H1 (cell line): ENCODE data around the gene TFF1. TPM values are rescaled to one million over a fixed set of nuclear protein-coding genes. Genes with fewer than 3 reads are reported as not detected.
A peak's percentile ranks its signal among the peaks of the same experiment; 100 is the strongest.

Source experiments
- CTCF ChIA-PET: fragments of 300-600 bp; sonication (Branson Sonifier 250); formaldehyde crosslinking; loops from one replicate; lab custom pipeline; 2021; ENCODE audit not compliant: partially characterized antibody; lab: Charles Lee
- POLR2A ChIA-PET: fragments of 300-600 bp; sonication (Branson Sonifier 250); formaldehyde crosslinking; loops from one replicate; lab custom pipeline; 2021; ENCODE audit warnings: inconsistent platforms; ENCODE audit not compliant: partially characterized antibody; lab: Charles Lee
- DNase-seq, 2 experiments: peaks; one replicate each; pipeline versions ENCODE4 v3.0.0 to v3.0.0-alpha.2; 2010 to 2022; ENCODE audit warnings: low spot score in 2 of 2, low read depth in 1 of 2, mixed read lengths in 1 of 2
- FAIRE-seq: peaks from 2 replicates; lab custom pipeline; 2011; peaks lifted over from hg19 to GRCh38; lab: Jason Lieb, UNC
- H2AFZ ChIP-seq: 2 replicates; pipeline ENCODE4 v1.8.1; 2012; ENCODE audit warnings: low read length, inconsistent platforms
- H2AK5ac ChIP-seq: 2 replicates; pipeline ENCODE4 v1.6.1; 2013; ENCODE audit warnings: low read depth, low read length
- H2BK120ac ChIP-seq: replicated peaks from 2 replicates; pipeline ENCODE3; 2013; ENCODE audit warnings: low read depth, low read length, inconsistent platforms
- H2BK12ac ChIP-seq: 2 replicates; pipeline ENCODE4 v1.6.1; 2013; ENCODE audit warnings: low read depth, low read length
- H2BK15ac ChIP-seq: 2 replicates; pipeline ENCODE4 v1.6.1; 2013; ENCODE audit warnings: low read length
- H2BK20ac ChIP-seq: 2 replicates; pipeline ENCODE4 v1.6.1; 2013; ENCODE audit warnings: low read length
- H2BK5ac ChIP-seq: 2 replicates; pipeline ENCODE4 v1.6.1; 2013; ENCODE audit warnings: low read depth, low read length
- H3K14ac ChIP-seq: 2 replicates; pipeline ENCODE4 v1.6.1; 2013; ENCODE audit warnings: inconsistent platforms; ENCODE audit not compliant: insufficient read length
- H3K18ac ChIP-seq: 2 replicates; pipeline ENCODE4 v1.6.1; 2013; ENCODE audit warnings: low read length; ENCODE audit errors: extremely low read depth
- H3K23ac ChIP-seq: 2 replicates; pipeline ENCODE4 v1.6.1; 2013; ENCODE audit warnings: inconsistent platforms; ENCODE audit not compliant: insufficient read length
- H3K23me2 ChIP-seq: 2 replicates; pipeline ENCODE4 v1.6.1; 2013; ENCODE audit warnings: low read depth, low read length
- H3K27ac ChIP-seq: 2 replicates; pipeline ENCODE4 v1.6.1; 2011; ENCODE audit warnings: low read depth, low read length, inconsistent platforms
- H3K27me3 ChIP-seq, 4 experiments: replicated peaks in 1 of 4; 1 replicate in 1 of 4; 2 replicates in 3 of 4; pipeline versions ENCODE4 v1.6.1 to v1.8.1; 2011 to 2013; ENCODE audit warnings: low read length in 3 of 4, mild to moderate bottlenecking in 3 of 4, inconsistent platforms in 2 of 4, mixed read lengths in 2 of 4, moderate library complexity in 1 of 4; ENCODE audit not compliant: control insufficient read depth in 3 of 4, insufficient read depth in 3 of 4; ENCODE audit errors: extremely low read depth in 1 of 4
- H3K36me3 ChIP-seq, 4 experiments: 2 replicates each; pipeline versions ENCODE4 v1.6.1 to v1.8.1; 2011 to 2013; ENCODE audit warnings: mild to moderate bottlenecking in 4 of 4, low read length in 3 of 4, moderate library complexity in 2 of 4, control low read depth in 1 of 4, inconsistent platforms in 1 of 4; ENCODE audit not compliant: insufficient read depth in 4 of 4, control insufficient read depth in 2 of 4
- H3K4ac ChIP-seq: replicated peaks from 2 replicates; pipeline ENCODE3; 2013; ENCODE audit warnings: low read length, low read depth, mixed read lengths, inconsistent platforms; ENCODE audit not compliant: insufficient read length
- H3K4me1 ChIP-seq, 4 experiments: replicated peaks in 1 of 4; 1 replicate in 1 of 4; 2 replicates in 3 of 4; pipeline versions ENCODE4 v1.6.1 to v1.8.1; 2011 to 2013; ENCODE audit warnings: low read length in 3 of 4, inconsistent platforms in 2 of 4, mixed read lengths in 1 of 4; ENCODE audit not compliant: insufficient read depth in 4 of 4, control insufficient read depth in 3 of 4
- H3K4me2 ChIP-seq, 2 experiments: 2 replicates each; pipeline versions ENCODE4 v1.6.1 to v1.8.1; 2011 to 2013; ENCODE audit warnings: low read depth in 2 of 2, low read length in 2 of 2, control low read depth in 1 of 2, inconsistent platforms in 1 of 2, mild to moderate bottlenecking in 1 of 2; ENCODE audit not compliant: insufficient read depth in 1 of 2
- H3K4me3 ChIP-seq, 4 experiments: fragments of 200-600, 300-600 bp in 1 of 4; sonication (generic), shearing (Covaris generic), sonication (Bioruptor Twin) in 1 of 4; 2 replicates each; pipeline versions ENCODE4 v1.5.1 to v1.8.1; 2011 to 2016; ENCODE audit warnings: low read length in 4 of 4, low read depth in 3 of 4, control low read depth in 2 of 4, inconsistent platforms in 2 of 4, mild to moderate bottlenecking in 2 of 4, mixed read lengths in 1 of 4, moderate library complexity in 1 of 4; ENCODE audit not compliant: insufficient read depth in 2 of 4; ENCODE audit errors: extremely low read depth in 1 of 4
- H3K56ac ChIP-seq: replicated peaks from 2 replicates; pipeline ENCODE3; 2013; ENCODE audit warnings: low read depth, mild to moderate bottlenecking, mixed read lengths, low read length, inconsistent platforms; ENCODE audit not compliant: insufficient read length
- H3K79me1 ChIP-seq: 2 replicates; pipeline ENCODE4 v1.6.1; 2013; ENCODE audit warnings: low read depth, low read length, control low read depth
- H3K79me2 ChIP-seq, 2 experiments: 2 replicates each; pipeline versions ENCODE4 v1.6.1 to v1.8.1; 2012 to 2013; ENCODE audit warnings: low read length in 2 of 2, mild to moderate bottlenecking in 2 of 2, inconsistent platforms in 1 of 2; ENCODE audit not compliant: insufficient read depth in 2 of 2, control insufficient read depth in 1 of 2
- H3K9ac ChIP-seq, 4 experiments: replicated peaks in 1 of 4; 1 replicate in 1 of 4; 2 replicates in 3 of 4; pipeline versions ENCODE4 v1.6.1 to v1.8.1; 2011 to 2013; ENCODE audit warnings: low read depth in 3 of 4, low read length in 3 of 4, control low read depth in 2 of 4, mild to moderate bottlenecking in 2 of 4, moderate library complexity in 2 of 4, inconsistent platforms in 1 of 4; ENCODE audit errors: extremely low read depth in 1 of 4
- H3K9me3 ChIP-seq, 2 experiments: 2 replicates each; pipeline versions ENCODE4 v1.6.1 to v1.8.1; 2012 to 2013; ENCODE audit warnings: mild to moderate bottlenecking in 2 of 2, moderate library complexity in 2 of 2, control low read depth in 1 of 2, inconsistent platforms in 1 of 2, low read depth in 1 of 2, low read length in 1 of 2, mixed read lengths in 1 of 2; ENCODE audit not compliant: insufficient read depth in 2 of 2
- H4K20me1 ChIP-seq, 2 experiments: replicated peaks in 1 of 2; 2 replicates each; pipeline versions ENCODE3 to v1.8.1; 2011 to 2013; ENCODE audit warnings: inconsistent platforms in 2 of 2, low read length in 2 of 2, mild to moderate bottlenecking in 1 of 2; ENCODE audit not compliant: insufficient read depth in 2 of 2, control insufficient read depth in 1 of 2
- H4K5ac ChIP-seq: 2 replicates; pipeline ENCODE4 v1.6.1; 2013; ENCODE audit warnings: low read length, low read depth, mixed read lengths, inconsistent platforms; ENCODE audit not compliant: insufficient read length
- H4K8ac ChIP-seq: 2 replicates; pipeline ENCODE4 v1.8.0; 2013; ENCODE audit warnings: mild to moderate bottlenecking, moderate library complexity, low read length, inconsistent platforms; ENCODE audit not compliant: insufficient read depth; ENCODE audit errors: extremely low read depth
- H4K91ac ChIP-seq: replicated peaks from 2 replicates; pipeline ENCODE3; 2013; ENCODE audit warnings: low read length, mixed read lengths, inconsistent platforms; ENCODE audit not compliant: insufficient read length
- CEBPB ChIP-seq: IDR thresholded peaks from 2 replicates; pipeline ENCODE4 v1.6.1; 2012; ENCODE audit warnings: low read depth, low read length
- EGR1 ChIP-seq: IDR thresholded peaks from 2 replicates; pipeline ENCODE4 v1.6.1; 2011; ENCODE audit warnings: low read depth, low read length, borderline replicate concordance
- KDM4A ChIP-seq: IDR thresholded peaks from one replicate; pipeline ENCODE4 v1.7.1; 2012; ENCODE audit warnings: low read depth, mild to moderate bottlenecking, moderate library complexity, low read length, inconsistent platforms; ENCODE audit not compliant: severe bottlenecking
- KDM5A ChIP-seq: fragments of 200-600 bp; IDR thresholded peaks from 2 replicates; pipeline ENCODE4 v1.7.1; 2012; ENCODE audit warnings: mild to moderate bottlenecking, low read length, inconsistent platforms, mixed read lengths
- RAD21 ChIP-seq, 2 experiments: IDR thresholded peaks in 1 of 2; conservative IDR thresholded peaks in 1 of 2; 2 replicates each; pipeline ENCODE4 v1.6.1; 2011; ENCODE audit warnings: low read depth in 2 of 2, low read length in 2 of 2, improper control_type of control experiment in 1 of 2, inconsistent platforms in 1 of 2, mild to moderate bottlenecking in 1 of 2, moderate library complexity in 1 of 2
- SUZ12 ChIP-seq: fragments of 200-600 bp; sonication (generic); IDR thresholded peaks from 2 replicates; pipeline ENCODE4 v1.6.1; 2012; ENCODE audit warnings: mild to moderate bottlenecking, inconsistent platforms, low read length, moderate library complexity, mixed read lengths
- TAF1 ChIP-seq: IDR thresholded peaks from 2 replicates; pipeline ENCODE4 v1.6.1; 2011; ENCODE audit warnings: mild to moderate bottlenecking, low read depth, low read length
- TBP ChIP-seq: IDR thresholded peaks from 2 replicates; pipeline ENCODE4 v1.6.1; 2011; ENCODE audit warnings: low read depth, low read length, improper control_type of control experiment
- TEAD4 ChIP-seq: IDR thresholded peaks from 2 replicates; pipeline ENCODE4 v1.6.1; 2012; ENCODE audit warnings: low read depth, low read length, inconsistent platforms, mixed read lengths
- ZNF274 ChIP-seq: IDR thresholded peaks from 2 replicates; pipeline ENCODE4 v1.7.0; 2012; ENCODE audit warnings: low read length, borderline replicate concordance; ENCODE audit errors: extremely low read depth
- WGBS, 2 experiments: shearing (Covaris generic) in 1 of 2; methylation state at CpG; one replicate each; pipeline versions ENCODE4 v1.1.6 to v1.1.7; 2013 to 2015; ENCODE audit warnings: low lambda C conversion rate in 2 of 2, mixed read lengths in 2 of 2, inconsistent platforms in 1 of 2, low coverage in 1 of 2, missing lambda C conversion rate in 1 of 2; ENCODE audit not compliant: insufficient replicate concordance in 2 of 2, insufficient coverage in 1 of 2, insufficient read length in 1 of 2; ENCODE audit errors: extremely low coverage in 1 of 2, missing lambda C conversion rate in 1 of 2; 5-methylcytosine and 5-hydroxymethylcytosine counted together
- polyA plus RNA-seq, 7 experiments: library from polyadenylated mRNA; depleted of rRNA in 3 of 7; stranded (reverse) in 5 of 7; unstranded in 2 of 7; fragments of >200 nt in 5 of 7; fragments of 200-250 nt in 2 of 7; gene quantifications; 1 replicate in 5 of 7; 2 replicates in 1 of 7; 4 replicates in 1 of 7; pipeline versions ENCODE4 v1.2.1 to v1.2.3, GENCODE V29; 2011 to 2013; ENCODE audit warnings: missing spikeins in 2 of 7, mixed read lengths in 2 of 7
- total RNA-seq: library from RNA; stranded (reverse); fragmentation: NEBNext Ultra II Directional; extraction: Animal tissue kit (Norgen Biotek cat#: 25700); gene quantifications from 2 replicates; pipeline ENCODE4 v1.2.1, GENCODE V29; 2021

Gene TFF1
- total and polyA plus RNA-seq, 2 of the 8 experiments (the other 6 are each of a cell fraction or from before 2014, with no cell fraction given) = not detected

DNA sequence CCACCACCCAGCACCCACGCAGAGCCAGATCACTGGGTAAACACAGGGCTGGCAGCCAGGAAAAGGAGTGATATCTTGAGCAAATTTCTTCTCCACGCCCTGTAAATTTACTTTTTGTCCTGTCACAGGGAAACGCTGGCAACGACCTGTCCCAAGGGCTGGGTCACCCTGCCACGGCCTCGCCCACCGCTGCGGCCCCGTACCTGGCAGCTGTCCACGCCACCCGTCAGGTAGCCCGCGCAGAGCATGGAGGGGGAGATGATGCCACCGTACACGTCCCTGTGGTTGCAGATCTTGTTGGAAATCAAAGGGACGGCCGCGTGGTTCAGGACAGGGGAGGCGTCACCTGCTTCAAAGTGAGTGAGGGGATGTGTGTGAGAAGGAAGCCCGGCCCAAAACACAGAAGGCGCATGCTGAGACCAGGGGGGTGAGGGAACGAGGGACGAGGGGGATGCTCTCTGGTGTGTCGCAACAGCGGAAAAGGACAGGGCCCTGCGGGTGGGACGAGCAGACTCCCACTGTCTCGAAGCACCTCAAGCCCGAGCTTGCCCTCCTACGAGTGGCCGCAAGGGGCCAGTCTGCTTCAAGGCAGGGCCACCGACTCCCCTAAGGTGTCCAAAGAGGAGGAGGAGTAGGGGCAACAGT is 10.1 kb upstream of the TFF1 start:
- H4K8ac ChIP-seq = no peak overlapping the region; the same call in 1 of the 2 replicates
- H2AFZ ChIP-seq = no peak overlapping the region
- H3K27me3 ChIP-seq = no peaks in the 10 kb centered on the region; a peak in 1 of 7 replicates
- no peak overlapping the region for H3K4me2 ChIP-seq
- no peaks in the 10 kb centered on the region for H3K79me2 ChIP-seq
- no peak overlapping the region for H2BK120ac ChIP-seq
- ChIA-PET CTCF (interaction anchor here (0.9 to 3.2 kb wide), 7 partner anchors 9 to 242 kb away, joined by 3 to 11 read pairs (median 5); partner anchors contain the start of gene TFF1), POLR2A (no interaction called here)
- no peaks in the 10 kb centered on the region; the same call in 1 of the 2 replicates for H3K79me1 ChIP-seq
- no peak for DNase-seq
- H3K18ac ChIP-seq = no peak overlapping the region
- H3K9me3 ChIP-seq = no peaks in the 10 kb centered on the region
- H3K4me1 ChIP-seq = peaks cover 0 to 7% (median 0%) of the 10 kb centered on the region in 4 experiments; a peak in 5 of 7 replicates
- H3K9ac ChIP-seq = no peak overlapping the region
- FAIRE-seq = no peak
- no peak overlapping the region for H3K4me3 ChIP-seq
- H4K20me1 ChIP-seq = no peaks in the 10 kb centered on the region
- H4K5ac ChIP-seq = no peak overlapping the region
- no peak overlapping the region for H2BK15ac ChIP-seq
- WGBS, 2 experiments = 90% methylated on average over 32 of the region's 32 CpGs; no CpG with 5 or more reads in 1 of the 2 experiments
- H2AK5ac ChIP-seq = no peak overlapping the region
- no peak overlapping the region for H3K56ac ChIP-seq
- H3K23me2 ChIP-seq = no peaks in the 10 kb centered on the region
- no peak overlapping the region for H3K23ac ChIP-seq
- no peak overlapping the region for H2BK20ac ChIP-seq
- no peak overlapping the region; the same call in 1 of the 2 replicates for H2BK5ac ChIP-seq
- H2BK12ac ChIP-seq = peak overlapping the region; percentile 17; the same call in 1 of the 2 replicates
- no peak overlapping the region for H3K14ac ChIP-seq
- no peak overlapping the region for H3K4ac ChIP-seq
- H3K36me3 ChIP-seq = no peaks in the 10 kb centered on the region
- no peak overlapping the region for H4K91ac ChIP-seq
- no peak overlapping the region for H3K27ac ChIP-seq
- TF ChIP-seq TBP (no peak), KDM4A (no peak), TAF1 (no peak), CEBPB (peak; percentile 50; the same call in 1 of the 2 replicates), SUZ12 (no peak), TEAD4 (no peak), ZNF274 (no peak), KDM5A (no peak), EGR1 (no peak), RAD21 (IDR thresholded peaks at IDR 0.05 in 1 of 2, conservative IDR thresholded peaks at IDR 0.05 in 1 of 2; ENCODE audit: low read depth in 2 of 2, low read length in 2 of 2) (peak; percentile 36 to 41)
